DMS53 (cell line): ENCODE measurements around the gene RTN1.
A peak's percentile ranks its signal among the peaks of the same experiment; 100 is the strongest.
"Not testable (repeated sequence)": the region's sequence is repeated elsewhere in the genome, so short reads cannot be mapped to it uniquely, and the experiment has no call there.

Source experiments
- DNase-seq: peaks from one replicate; lab custom pipeline; 2025; lab: John Stamatoyannopoulos, UW

The RTN1 gene

GRCh38 chr14:59705245-59705644 is 165.3 kb downstream of the RTN1 start:
- DNase-seq: no peak

GRCh38 chr14:59704054-59704645 is 166.4 kb downstream of the RTN1 start:
- DNase-seq: no peak

GRCh38 chr14:59699442-59699841 is 171.1 kb downstream of the RTN1 start:
- DNase-seq: no peak

GRCh38 chr14:59698793-59699192 is 171.8 kb downstream of the RTN1 start:
- DNase-seq: no peak

GRCh38 chr14:59695198-59695597 is 175.4 kb downstream of the RTN1 start:
- DNase-seq: no peak

- no peak for DNase-seq
These were observed 179.3 kb downstream of the RTN1 start for GRCh38 chr14:59691266-59691665.

GRCh38 chr14:59690426-59690825 is 180.2 kb downstream of the RTN1 start:
- DNase-seq: no peak

- peak; percentile 71 for DNase-seq
These were observed 182.1 kb downstream of the RTN1 start for GRCh38 chr14:59688224-59689170.

- no peak for DNase-seq
These were observed 182.9 kb downstream of the RTN1 start for GRCh38 chr14:59687663-59688062.

GRCh38 chr14:59679872-59680271 is 190.7 kb downstream of the RTN1 start:
- peak; percentile 68 for DNase-seq

- DNase-seq: no peak
These were observed 192.2 kb downstream of the RTN1 start for GRCh38 chr14:59678352-59678751.

GRCh38 chr14:59677771-59678231 is 192.8 kb downstream of the RTN1 start:
- DNase-seq: no peak

- no peak for DNase-seq
These were observed 195.2 kb downstream of the RTN1 start for GRCh38 chr14:59675394-59675793.

- DNase-seq: no peak
These were observed 205.8 kb downstream of the RTN1 start for GRCh38 chr14:59664741-59665140.

GRCh38 chr14:59657769-59658168 is 212.8 kb downstream of the RTN1 start:
- no peak for DNase-seq

- no peak for DNase-seq
These were observed 214.1 kb downstream of the RTN1 start for GRCh38 chr14:59656473-59656872.

- not testable (repeated sequence) for DNase-seq
These were observed 216.4 kb downstream of the RTN1 start for GRCh38 chr14:59654131-59654530.

- DNase-seq: not testable (repeated sequence)
These were observed 223.7 kb downstream of the RTN1 start for GRCh38 chr14:59646832-59647231.

GRCh38 chr14:59638885-59639284 is 231.7 kb downstream of the RTN1 start:
- DNase-seq: no peak

- DNase-seq: no peak
These were observed 236.0 kb downstream of the RTN1 start for GRCh38 chr14:59634617-59635016.

- no peak for DNase-seq
These were observed 237.1 kb downstream of the RTN1 start for GRCh38 chr14:59633486-59633885.

GRCh38 chr14:59632381-59632780 is 238.2 kb downstream of the RTN1 start:
- peak; percentile 63 for DNase-seq

- DNase-seq: peak; percentile 49
These were observed 239.3 kb downstream of the RTN1 start for GRCh38 chr14:59631237-59631636.
